A549 (cell line): ENCODE results near the gene FAM227B.

Experiments
- BHLHE40 ChIP-seq: IDR thresholded peaks from 2 replicates; pipeline ENCODE4 v1.6.1; 2012; ENCODE audit warnings: low read depth, low read length, inconsistent platforms
- CEBPB ChIP-seq, 2 experiments: fragments of >200 bp in 1 of 2; sonication (Bioruptor Twin) in 1 of 2; formaldehyde crosslinking in 1 of 2; IDR thresholded peaks; 2 replicates each; pipeline ENCODE4 v1.6.1; 2012 to 2016
- FOSB ChIP-seq: fragments of 250-450 bp; sonication (Bioruptor Pico); IDR thresholded peaks from 2 replicates; pipeline ENCODE4 v1.5.0; 2020; ENCODE audit warnings: mild to moderate bottlenecking, moderate library complexity
- HEYL ChIP-seq: fragments of 250-450 bp; sonication (Bioruptor Pico); IDR thresholded peaks from 2 replicates; pipeline ENCODE4 v1.8.0; 2021; ENCODE audit warnings: mild to moderate bottlenecking, moderate library complexity
- POLR2A ChIP-seq: IDR thresholded peaks from 2 replicates; pipeline ENCODE4 v1.6.1; 2012; ENCODE audit warnings: mild to moderate bottlenecking, low read length
- SMC3 ChIP-seq: fragments of >200 bp; sonication (Bioruptor Twin); formaldehyde crosslinking; IDR thresholded peaks from 3 replicates; pipeline ENCODE4 v1.6.1; 2018; ENCODE audit warnings: inconsistent platforms
- TF ChIP-seq, protein P1 (sequence below): fragments of >200 bp; sonication (Bioruptor Twin); formaldehyde crosslinking; IDR thresholded peaks from 3 replicates; pipeline ENCODE4 v1.5.1; 2016

DNA sequence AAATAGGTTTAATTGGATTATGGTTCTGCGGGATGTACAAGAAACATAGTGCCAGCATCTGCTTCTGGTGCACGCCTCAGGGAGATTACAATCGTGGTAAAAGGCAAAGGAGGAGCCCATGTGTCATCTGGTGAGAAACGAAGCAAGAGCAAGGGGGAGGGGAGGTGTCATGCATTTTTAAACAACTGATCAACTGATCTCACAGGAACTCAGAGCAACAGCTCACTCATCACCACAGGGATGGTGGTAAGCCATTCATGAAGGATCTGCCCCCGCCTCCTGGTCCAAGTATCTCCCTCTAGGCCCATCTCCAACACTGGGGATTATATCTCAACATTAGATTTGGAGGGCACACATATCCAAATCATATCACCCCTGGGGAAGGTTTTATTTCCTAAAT, 239.7 kb downstream of the FAM227B start:
- no peak for TF ChIP-seq SMC3
- no peak for TF ChIP-seq CEBPB (IDR thresholded peaks at IDR 0.05)
- TF ChIP-seq BHLHE40 = no peak
- TF ChIP-seq, protein P1, sequence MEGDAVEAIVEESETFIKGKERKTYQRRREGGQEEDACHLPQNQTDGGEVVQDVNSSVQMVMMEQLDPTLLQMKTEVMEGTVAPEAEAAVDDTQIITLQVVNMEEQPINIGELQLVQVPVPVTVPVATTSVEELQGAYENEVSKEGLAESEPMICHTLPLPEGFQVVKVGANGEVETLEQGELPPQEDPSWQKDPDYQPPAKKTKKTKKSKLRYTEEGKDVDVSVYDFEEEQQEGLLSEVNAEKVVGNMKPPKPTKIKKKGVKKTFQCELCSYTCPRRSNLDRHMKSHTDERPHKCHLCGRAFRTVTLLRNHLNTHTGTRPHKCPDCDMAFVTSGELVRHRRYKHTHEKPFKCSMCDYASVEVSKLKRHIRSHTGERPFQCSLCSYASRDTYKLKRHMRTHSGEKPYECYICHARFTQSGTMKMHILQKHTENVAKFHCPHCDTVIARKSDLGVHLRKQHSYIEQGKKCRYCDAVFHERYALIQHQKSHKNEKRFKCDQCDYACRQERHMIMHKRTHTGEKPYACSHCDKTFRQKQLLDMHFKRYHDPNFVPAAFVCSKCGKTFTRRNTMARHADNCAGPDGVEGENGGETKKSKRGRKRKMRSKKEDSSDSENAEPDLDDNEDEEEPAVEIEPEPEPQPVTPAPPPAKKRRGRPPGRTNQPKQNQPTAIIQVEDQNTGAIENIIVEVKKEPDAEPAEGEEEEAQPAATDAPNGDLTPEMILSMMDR = no peak
- no peak for TF ChIP-seq FOSB (CRISPR knock-in tag)
- no peak for TF ChIP-seq POLR2A
- TF ChIP-seq HEYL (CRISPR knock-in tag) = no peak
